Body of pancreas (tissue), 4 donors: Measurements from ENCODE around the gene ZC3H4.

Source experiments
- CTCF ChIP-seq, 7 experiments: fragments of 450-650 bp in 4 of 7; fragments of 200-600 bp in 3 of 7; sonication (generic) in 3 of 7; IDR thresholded peaks; one replicate each; pipeline ENCODE4 v1.5.1; 2016 to 2019; ENCODE audit warnings: antibody characterized with exemption in 7 of 7
- POLR2A ChIP-seq, 3 donors: fragments of 450-650 bp; IDR thresholded peaks; one replicate each; pipeline ENCODE4 v1.6.1; 2016; ENCODE audit warnings: antibody characterized with exemption in 3 of 3, mild to moderate bottlenecking in 2 of 3

DNA sequence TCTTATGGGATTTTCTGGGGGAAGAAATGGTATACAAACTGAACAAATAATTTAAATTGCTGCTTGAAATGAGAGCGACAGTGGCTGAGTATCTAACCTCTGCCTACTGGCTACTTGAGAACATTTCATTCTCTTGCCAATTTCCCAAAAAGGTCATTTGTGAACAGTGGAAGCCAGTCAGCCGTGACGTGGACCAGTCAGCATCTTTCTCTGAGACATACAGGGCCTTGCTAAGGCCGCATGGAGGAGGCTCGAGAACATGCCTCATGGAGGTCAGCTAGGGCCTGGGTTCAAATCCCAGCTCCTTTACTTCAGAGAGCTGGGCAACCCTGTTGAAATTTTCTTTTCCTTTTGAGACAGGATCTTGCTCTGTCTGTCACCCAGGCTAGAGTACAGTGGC, 20.3 kb downstream of the ZC3H4 start:
- no peak for TF ChIP-seq CTCF (IDR thresholded peaks at IDR 0.05)
- no peak for TF ChIP-seq POLR2A (IDR thresholded peaks at IDR 0.05)
